Stimulated activated CD4-positive, alpha-beta T cell treated with anti-CD3 and anti-CD28 coated beads, TNF-alpha, amount 100 ng/mL, for 48 hours (primary cell): ENCODE measurements around the gene FBN2.
"Not testable (repeated sequence)": the region's sequence is repeated elsewhere in the genome, so short reads cannot be mapped to it uniquely, and the experiment has no call there.

ENCODE experiments used
- DNase-seq, 3 donors: peaks; one replicate each; pipeline ENCODE4 v3.0.0-alpha.2; 2020; ENCODE audit warnings: low read depth in 3 of 3

FBN2 gene

GRCh38 chr5:128426090-128426534, 111.9 kb downstream of the FBN2 start:
- no peak for DNase-seq

- DNase-seq = no peak
Measured at GRCh38 chr5:128424646-128425045, 113.4 kb downstream of the FBN2 start.

- no peak for DNase-seq
Measured at GRCh38 chr5:128422612-128423011, 115.4 kb downstream of the FBN2 start.

GRCh38 chr5:128414469-128414868, 123.6 kb downstream of the FBN2 start:
- no peak for DNase-seq

GRCh38 chr5:128413356-128413755, 124.7 kb downstream of the FBN2 start:
- DNase-seq = no peak

GRCh38 chr5:128412145-128412930, 125.7 kb downstream of the FBN2 start:
- DNase-seq = no peak

- no peak for DNase-seq
Measured at GRCh38 chr5:128409166-128409800, 128.8 kb downstream of the FBN2 start.

- DNase-seq = no peak
Measured at GRCh38 chr5:128408622-128409021, 129.4 kb downstream of the FBN2 start.

GRCh38 chr5:128407944-128408343, 130.1 kb downstream of the FBN2 start:
- no peak for DNase-seq

- DNase-seq = no peak
Measured at GRCh38 chr5:128406803-128407202, 131.2 kb downstream of the FBN2 start.

GRCh38 chr5:128405159-128405558, 132.9 kb downstream of the FBN2 start:
- DNase-seq = no peak

GRCh38 chr5:128403333-128403732, 134.7 kb downstream of the FBN2 start:
- no peak for DNase-seq

GRCh38 chr5:128402506-128402905, 135.5 kb downstream of the FBN2 start:
- no peak for DNase-seq

GRCh38 chr5:128400766-128401165, 137.3 kb downstream of the FBN2 start:
- not testable (repeated sequence) for DNase-seq

- no peak for DNase-seq
Measured at GRCh38 chr5:128399111-128399510, 138.9 kb downstream of the FBN2 start.

GRCh38 chr5:128397876-128398275, 140.2 kb downstream of the FBN2 start:
- no peak for DNase-seq

- DNase-seq = no peak
Measured at GRCh38 chr5:128395073-128395472, 143.0 kb downstream of the FBN2 start.

GRCh38 chr5:128384068-128384467, 154.0 kb downstream of the FBN2 start:
- DNase-seq = no peak

GRCh38 chr5:128380337-128380736, 157.7 kb downstream of the FBN2 start:
- no peak for DNase-seq

- no peak for DNase-seq
Measured at GRCh38 chr5:128378632-128379031, 159.4 kb downstream of the FBN2 start.

GRCh38 chr5:128378196-128378595, 159.8 kb downstream of the FBN2 start:
- no peak for DNase-seq

- no peak for DNase-seq
Measured at GRCh38 chr5:128376577-128376976, 161.5 kb downstream of the FBN2 start.

- no peak for DNase-seq
Measured at GRCh38 chr5:128366147-128366546, 171.9 kb downstream of the FBN2 start.
